RWPE2 (cell line): ENCODE data around the gene USP48.

Experiments
- ATAC-seq: fragments of 200-7000 bp; cut with Tn5 transposase; 3 replicates; pipeline ENCODE4 v1.9.1; 2021; ENCODE audit warnings: low read depth
- DNase-seq: peaks from one replicate; pipeline ENCODE4 v3.0.0-alpha.2; 2020; ENCODE audit warnings: low spot score
- H3K27ac ChIP-seq: fragments of 450-650 bp; 2 replicates; pipeline ENCODE4 v1.5.1; 2017; ENCODE audit warnings: mild to moderate bottlenecking; ENCODE audit not compliant: poor library complexity, severe bottlenecking
- H3K27me3 ChIP-seq: fragments of 250-450 bp; sonication (Bioruptor Pico); 2 replicates; pipeline ENCODE4 v1.5.1; 2021; ENCODE audit warnings: mild to moderate bottlenecking, moderate library complexity; ENCODE audit not compliant: insufficient read depth, poor library complexity, severe bottlenecking
- H3K36me3 ChIP-seq: fragments of 250-450 bp; sonication (Bioruptor Pico); 2 replicates; pipeline ENCODE4 v1.5.1; 2020; ENCODE audit warnings: low read depth, mild to moderate bottlenecking, moderate library complexity
- H3K4me1 ChIP-seq: fragments of 250-450 bp; sonication (Bioruptor Pico); 2 replicates; pipeline ENCODE4 v1.5.1; 2021; ENCODE audit warnings: mild to moderate bottlenecking, moderate library complexity; ENCODE audit not compliant: insufficient read depth, poor library complexity, severe bottlenecking
- H3K4me3 ChIP-seq: fragments of 250-450 bp; sonication (Bioruptor Pico); 2 replicates; pipeline ENCODE4 v1.5.1; 2021; ENCODE audit warnings: mild to moderate bottlenecking, moderate library complexity; ENCODE audit not compliant: severe bottlenecking
- H3K9me3 ChIP-seq: fragments of 250-450 bp; sonication (Bioruptor Pico); 2 replicates; pipeline ENCODE4 v1.5.1; 2021; ENCODE audit warnings: mild to moderate bottlenecking, moderate library complexity; ENCODE audit not compliant: severe bottlenecking
- CTCF ChIP-seq: fragments of 450-650 bp; IDR thresholded peaks from one replicate; pipeline ENCODE4 v1.5.1; 2017; ENCODE audit warnings: mild to moderate bottlenecking, moderate library complexity; ENCODE audit not compliant: poor library complexity, severe bottlenecking

USP48 gene

GRCh38 chr1:21639594-21640041 is 143.3 kb downstream of the USP48 start:
- no peak for TF ChIP-seq CTCF
- Histone ChIP-seq H3K27ac (peak overlapping the region; percentile 45), H3K4me1 (peaks cover 4% of the 10 kb centered on the region)

GRCh38 chr1:21638531-21639341 is 144.2 kb downstream of the USP48 start:
- Histone ChIP-seq H3K4me1 (peaks cover 4% of the 10 kb centered on the region), H3K27ac (peak overlapping the region; percentile 45), H3K9me3 (no peaks in the 10 kb centered on the region), H3K36me3 (no peaks in the 10 kb centered on the region), H3K27me3 (no peaks in the 10 kb centered on the region), H3K4me3 (no peak overlapping the region)
- TF ChIP-seq CTCF, result no peak
- DNase-seq, result no peak
- peak; percentile 95 for ATAC-seq

More at GRCh38 chr1:21639594-21640041, 143.3 kb downstream of the USP48 start:
- DNase-seq (no peak), ATAC-seq (peak; percentile 11; the same call in 1 of the 3 replicates)
- H3K36me3 ChIP-seq, result no peaks in the 10 kb centered on the region
- H3K4me3 ChIP-seq, result no peak overlapping the region
- H3K9me3 ChIP-seq, result no peaks in the 10 kb centered on the region
- no peaks in the 10 kb centered on the region for H3K27me3 ChIP-seq

- Histone ChIP-seq H3K9me3 (no peaks in the 10 kb centered on the region), H3K27ac (no peak overlapping the region), H3K4me1 (peaks cover 4% of the 10 kb centered on the region), H3K4me3 (no peak overlapping the region), H3K36me3 (no peaks in the 10 kb centered on the region), H3K27me3 (no peaks in the 10 kb centered on the region)
- DNase-seq (no peak), ATAC-seq (no peak)
- no peak for TF ChIP-seq CTCF
Measured at GRCh38 chr1:21637514-21637913, 145.4 kb downstream of the USP48 start.

- Histone ChIP-seq H3K4me3 (no peak overlapping the region), H3K9me3 (no peaks in the 10 kb centered on the region), H3K27ac (no peak overlapping the region), H3K27me3 (no peaks in the 10 kb centered on the region), H3K4me1 (peaks cover 4% of the 10 kb centered on the region), H3K36me3 (no peaks in the 10 kb centered on the region)
- no peak for DNase-seq
- ATAC-seq, result no peak
- TF ChIP-seq CTCF, result no peak
Measured at GRCh38 chr1:21636029-21636428, 146.9 kb downstream of the USP48 start.
